ACHN (cell line): ENCODE data around the gene SIK3.

Source experiments
- DNase-seq: peaks from one replicate; pipeline ENCODE4 v3.0.0-alpha.2; 2015
- in situ Hi-C: cut with HindIII; loops from 2 replicates; pipeline ENCODE4 v1.10.0; 2017; ENCODE audit warnings: low sequenced_read_pairs, low pct_ligation_motif_present, low pct_unique_long_range_greater_than_20kb

SIK3 gene

DNA sequence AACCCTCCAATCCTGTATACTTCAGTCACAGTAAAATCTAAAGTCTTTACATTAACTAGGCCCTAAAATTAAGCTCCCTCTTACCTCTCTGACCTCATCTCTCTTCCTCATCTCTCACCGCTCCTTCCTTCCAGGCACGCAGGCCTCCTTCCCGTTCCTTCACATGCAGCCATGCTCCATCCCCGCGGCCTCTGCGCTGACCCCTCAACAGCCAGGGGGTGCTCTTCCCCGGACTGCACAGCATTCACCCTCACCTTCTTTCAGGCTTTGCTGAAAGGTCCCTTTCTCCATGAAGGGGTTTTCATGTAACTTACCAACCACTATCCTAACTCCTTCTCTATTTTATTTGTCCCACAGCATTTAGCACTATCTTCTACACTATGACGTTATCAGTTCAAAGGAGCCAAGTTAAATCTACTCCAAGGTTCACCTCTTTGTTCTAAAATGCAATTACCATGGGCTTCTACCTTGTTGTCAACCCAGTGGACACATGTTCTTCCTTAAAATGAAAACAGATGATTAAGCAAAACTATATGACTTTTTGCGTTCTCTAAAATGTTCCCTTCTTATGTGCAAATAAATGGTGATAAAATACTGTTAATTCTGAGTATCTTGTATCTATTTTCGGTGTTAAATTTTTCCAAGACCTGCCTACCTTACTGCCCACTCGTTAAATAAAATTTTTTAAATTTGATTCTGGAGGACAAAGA is 203.0 kb downstream of the SIK3 start:
- no peak for DNase-seq
- in situ Hi-C loops = no loop called here

DNA sequence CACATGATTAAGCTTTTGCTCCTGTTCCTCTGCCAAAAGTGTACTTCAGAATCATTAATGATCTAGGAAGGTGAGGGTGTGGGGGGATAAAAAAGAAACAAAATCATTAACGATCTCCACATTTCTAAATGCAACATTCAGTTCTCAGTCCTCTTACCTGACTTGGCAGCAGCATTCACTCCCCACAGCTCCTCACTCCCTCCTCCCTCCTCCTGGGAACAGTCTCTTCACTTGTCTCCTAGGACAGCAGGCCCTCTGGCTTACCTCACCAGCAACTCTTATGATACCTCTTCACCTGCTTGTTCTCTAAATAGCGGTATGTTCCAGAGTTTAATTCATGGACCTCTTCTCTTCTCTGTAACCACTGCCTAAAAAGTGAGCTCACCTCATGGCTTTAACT is 204.3 kb downstream of the SIK3 start:
- DNase-seq = no peak
- in situ Hi-C loops = no loop called here

DNA sequence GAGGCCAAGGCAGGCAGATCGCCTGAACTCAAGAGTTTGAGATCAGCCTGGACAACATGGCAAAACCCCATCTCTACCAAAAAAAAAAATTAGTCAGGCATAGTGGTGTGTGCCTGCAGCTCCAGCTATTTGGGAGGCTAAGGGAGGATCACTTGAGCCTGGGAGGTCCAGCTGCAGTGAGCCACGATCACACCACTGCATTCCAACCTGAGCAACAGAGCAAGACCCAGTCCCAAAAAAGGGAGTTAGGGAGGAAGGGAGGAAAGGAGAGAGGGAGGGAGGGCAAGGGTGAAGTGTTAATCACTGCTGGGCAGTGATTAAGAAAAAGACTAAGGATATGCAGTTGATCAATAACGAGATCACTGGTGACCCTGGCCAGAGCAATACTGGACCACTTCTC is 204.8 kb downstream of the SIK3 start:
- in situ Hi-C loops = no loop called here

DNA sequence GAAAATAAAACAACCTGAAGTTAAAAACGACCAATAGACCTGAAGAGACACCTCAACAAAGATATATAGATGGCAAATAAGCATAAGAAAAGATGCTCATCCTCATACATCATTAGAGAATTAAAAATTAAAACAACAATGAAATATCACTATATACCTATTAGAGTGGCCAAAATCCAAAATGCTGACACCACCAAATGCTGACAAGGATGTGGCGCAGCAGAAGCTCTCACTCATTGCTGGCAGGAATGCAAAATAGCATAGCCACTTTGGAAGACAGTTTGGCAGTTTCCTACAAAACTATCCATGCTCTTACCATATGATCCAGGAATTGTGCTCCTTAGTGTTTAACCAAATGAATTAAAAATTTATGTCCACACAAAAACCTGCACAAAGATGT is 205.9 kb downstream of the SIK3 start:
- no peak for DNase-seq
- in situ Hi-C loops = no loop called here

More for the DNA sequence above, 204.8 kb downstream of the SIK3 start:
- no peak for DNase-seq

DNA sequence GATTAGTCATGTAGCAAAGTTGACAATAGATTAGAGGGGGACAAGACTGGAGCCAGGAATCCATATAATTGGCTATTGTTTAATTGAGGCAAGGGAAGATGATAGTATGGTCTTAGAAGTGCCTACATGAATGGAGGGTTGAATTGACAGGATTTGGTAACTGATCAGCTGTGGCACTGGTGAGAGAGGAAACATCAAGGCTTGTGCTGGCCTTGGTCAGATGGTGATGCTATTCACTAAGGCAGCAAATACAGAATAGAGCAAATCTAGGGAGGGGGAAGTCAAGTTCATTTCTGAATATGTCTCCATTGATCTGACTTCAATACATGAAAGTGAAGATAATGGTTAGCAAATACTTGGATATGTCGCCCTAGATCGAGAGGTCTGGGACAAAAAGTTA is 206.5 kb downstream of the SIK3 start:
- in situ Hi-C loops = no loop called here
- no peak for DNase-seq

DNA sequence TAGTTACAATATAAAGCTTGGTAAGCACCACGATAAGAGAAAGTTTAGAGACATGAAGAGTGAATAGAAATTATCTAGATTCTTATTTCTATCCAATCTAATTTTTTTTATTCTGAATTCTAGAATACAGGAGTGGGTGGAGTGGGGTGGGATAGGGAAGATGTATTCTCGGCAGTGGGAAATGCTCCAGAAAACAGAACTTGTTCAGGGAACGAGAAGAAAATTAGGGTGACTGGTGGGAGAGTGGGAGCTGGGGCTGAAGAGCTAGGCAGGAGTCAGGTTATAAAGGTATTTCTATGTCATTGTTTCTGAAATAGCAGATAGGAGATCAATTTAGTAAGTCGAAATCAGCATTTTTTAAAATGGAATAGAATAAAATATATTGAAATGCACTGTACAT is 207.6 kb downstream of the SIK3 start:
- DNase-seq = no peak
- in situ Hi-C loops = no loop called here

DNA sequence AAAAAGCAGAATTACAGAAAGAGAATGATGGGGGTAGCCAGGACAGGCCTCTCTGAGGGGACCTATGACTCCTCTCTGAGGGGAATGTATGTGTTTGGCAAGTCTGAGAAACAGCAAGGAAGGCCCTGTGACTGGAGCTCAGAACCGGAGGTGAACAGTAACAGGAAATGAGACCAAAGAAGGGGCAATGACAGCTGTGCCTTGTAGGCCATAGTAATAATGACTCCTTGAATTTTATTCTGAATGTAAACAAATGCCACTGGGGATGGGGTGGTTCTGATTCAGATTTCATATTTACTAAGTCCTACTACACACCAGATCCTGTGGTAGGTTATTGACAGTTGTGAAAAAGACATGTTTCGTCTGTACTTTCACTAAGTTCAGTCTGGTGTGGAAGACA is 208.0 kb downstream of the SIK3 start:
- in situ Hi-C loops = no loop called here
- no peak for DNase-seq

DNA sequence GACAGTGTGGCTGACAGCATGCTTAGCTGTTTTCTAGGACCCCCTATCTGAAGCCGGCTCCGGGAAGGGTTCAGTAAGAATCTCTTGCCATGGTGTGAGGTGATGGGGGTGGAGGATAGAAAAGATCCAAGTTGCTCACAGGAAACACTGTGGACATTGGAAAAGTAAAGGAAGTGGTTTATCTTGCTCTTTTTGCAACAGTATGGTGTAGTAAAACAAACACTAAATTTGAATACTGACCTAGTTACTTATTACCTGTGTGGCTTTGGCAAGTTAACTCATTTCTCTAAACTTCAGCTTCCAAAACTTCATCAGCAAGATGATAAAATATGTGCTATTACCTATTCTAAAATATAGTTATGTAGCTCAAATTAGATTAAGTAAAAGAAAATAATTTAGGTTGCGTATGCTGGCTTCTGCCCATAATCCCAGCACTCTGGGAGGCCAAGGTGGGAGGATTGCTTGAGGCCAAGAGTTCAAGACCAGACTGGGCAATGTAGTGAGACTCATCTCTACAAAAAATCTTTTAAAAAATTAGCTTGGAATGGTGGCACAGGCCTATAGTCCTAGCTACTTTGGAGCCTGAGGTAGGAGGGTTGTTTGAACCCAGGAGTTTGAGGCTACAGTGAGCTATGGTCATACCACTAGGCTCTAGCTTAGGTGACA is 209.2 kb downstream of the SIK3 start:
- no peak for DNase-seq
- in situ Hi-C loops = no loop called here

DNA sequence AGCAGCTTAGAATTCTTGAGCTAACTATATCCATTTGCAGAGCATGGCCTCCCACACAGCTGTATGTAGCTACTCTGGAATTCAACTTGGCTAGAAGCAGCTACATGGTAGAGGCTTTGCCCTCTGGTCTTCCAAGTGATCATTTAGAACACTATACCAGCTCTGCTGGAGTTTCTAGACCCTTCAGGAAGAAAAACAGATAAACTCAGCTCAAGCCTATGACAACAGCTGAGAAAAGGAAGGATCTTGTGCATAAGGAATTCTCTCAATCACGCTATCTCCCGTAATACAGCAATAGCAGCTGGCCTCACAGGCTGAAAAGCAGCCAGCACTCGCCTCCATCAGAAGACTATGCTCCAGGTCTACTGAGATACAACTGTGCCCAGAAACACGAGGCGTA is 210.2 kb downstream of the SIK3 start:
- DNase-seq = no peak
- in situ Hi-C loops = no loop called here

DNA sequence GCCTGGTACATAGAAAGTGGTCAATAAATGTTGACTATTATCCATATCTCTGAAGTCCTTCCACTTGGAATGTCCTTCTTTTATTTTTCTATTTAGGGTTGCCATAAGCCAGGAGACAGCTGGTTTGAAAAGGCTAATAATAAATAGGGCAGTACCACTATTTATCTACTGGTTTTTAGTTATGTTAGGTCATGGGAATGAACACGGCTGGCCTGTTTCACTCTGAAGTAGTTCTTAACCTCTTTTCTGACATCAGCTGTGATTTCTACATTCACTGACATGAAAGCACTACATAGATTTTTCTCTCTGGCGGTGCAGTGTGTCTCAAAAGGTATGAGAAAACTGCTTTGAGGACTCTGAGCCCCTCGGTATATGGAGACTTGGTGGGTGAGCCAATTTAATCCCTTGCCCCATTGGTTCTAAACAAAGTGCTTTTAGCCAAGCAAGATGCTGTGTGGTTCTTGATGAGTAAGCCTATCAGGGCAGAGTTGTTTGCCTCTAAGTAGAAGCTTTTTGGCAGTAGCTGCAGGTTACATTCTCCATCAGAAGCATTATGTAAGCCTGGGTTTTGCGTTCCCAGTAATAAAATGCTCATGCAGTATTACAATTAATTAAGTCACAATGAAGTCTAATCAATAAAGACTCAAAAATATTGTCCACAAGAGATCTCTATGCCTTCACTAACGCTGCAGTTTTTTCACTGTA is 212.1 kb downstream of the SIK3 start:
- in situ Hi-C loops = no loop called here
- DNase-seq = no peak

DNA sequence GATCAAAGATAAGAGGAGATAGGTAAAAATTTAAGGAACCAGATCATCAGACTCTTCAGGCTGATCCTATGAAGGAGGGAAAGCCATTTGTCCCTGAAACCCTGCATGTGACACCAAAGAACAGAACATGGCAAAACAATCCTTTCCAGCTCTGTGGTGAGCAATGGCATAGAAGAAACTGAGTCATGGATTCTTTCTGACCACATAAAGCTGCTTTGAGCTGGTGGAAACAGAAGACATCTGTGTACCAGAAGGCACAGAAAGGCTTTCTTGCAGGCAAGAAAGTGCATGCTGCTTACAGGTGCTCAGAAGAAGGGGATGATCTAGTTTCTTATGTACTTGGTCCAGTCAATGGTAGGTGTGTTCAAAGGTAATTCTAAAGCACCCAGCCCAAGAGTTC is 215.8 kb downstream of the SIK3 start:
- no peak for DNase-seq
- in situ Hi-C loops = no loop called here

DNA sequence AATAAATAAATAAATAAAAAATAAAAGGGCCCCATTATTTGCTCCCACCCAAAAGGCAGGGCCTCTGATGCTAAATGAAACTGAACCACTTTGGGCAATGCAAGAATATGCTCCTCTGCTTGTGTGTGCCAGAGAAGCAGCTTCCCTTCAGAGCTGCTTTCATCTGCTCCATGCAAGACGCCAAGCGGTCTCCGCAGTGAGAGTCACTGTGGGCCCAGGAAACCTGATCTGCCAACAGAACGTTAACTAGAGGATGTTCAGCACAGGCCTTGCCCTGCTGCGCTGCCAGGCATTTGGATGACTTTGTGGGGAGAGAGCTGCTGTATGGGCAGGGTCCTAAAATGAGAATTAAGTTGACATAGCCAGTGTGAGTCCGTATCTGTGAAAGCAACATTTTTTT is 217.1 kb downstream of the SIK3 start:
- no peak for DNase-seq
- in situ Hi-C loops = no loop called here

DNA sequence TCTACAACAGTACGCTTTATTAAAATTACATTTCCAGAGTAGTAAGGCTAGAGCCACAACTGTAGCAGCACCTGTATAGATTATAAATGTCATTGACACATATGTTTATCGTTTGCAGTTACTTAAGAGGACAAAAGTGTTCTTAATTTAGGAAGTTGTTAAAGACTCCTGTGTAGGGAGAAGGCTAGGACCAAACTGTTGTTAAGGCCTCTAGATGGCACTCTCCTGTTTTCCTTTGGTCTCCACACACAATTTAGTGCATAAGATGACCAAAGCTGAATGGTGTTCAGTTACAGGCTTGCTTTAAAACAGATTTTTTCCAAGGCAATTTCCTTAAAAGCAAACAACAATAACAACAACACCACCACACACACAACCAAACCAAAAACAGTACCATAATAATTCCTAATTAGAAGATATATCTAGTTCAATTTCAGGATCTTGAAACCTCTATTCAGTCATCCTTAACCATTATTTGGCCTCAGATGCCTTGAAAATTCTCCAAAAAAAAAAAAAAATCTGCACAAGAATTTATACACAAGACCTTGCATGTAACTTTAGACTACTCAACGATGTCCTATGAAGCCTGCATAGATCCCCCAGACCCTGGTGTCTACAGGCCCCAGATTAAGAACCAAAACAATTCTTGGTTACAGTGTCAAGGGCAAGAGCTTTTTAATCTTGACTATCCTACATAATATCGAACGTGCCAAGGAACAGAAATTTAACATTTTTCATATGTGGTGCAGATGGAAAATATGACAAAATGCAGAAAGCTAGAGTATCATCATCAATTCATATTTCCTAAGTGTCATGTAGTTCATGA is 218.2 kb downstream of the SIK3 start:
- peak; percentile 62 for DNase-seq
- in situ Hi-C loops = no loop called here

DNA sequence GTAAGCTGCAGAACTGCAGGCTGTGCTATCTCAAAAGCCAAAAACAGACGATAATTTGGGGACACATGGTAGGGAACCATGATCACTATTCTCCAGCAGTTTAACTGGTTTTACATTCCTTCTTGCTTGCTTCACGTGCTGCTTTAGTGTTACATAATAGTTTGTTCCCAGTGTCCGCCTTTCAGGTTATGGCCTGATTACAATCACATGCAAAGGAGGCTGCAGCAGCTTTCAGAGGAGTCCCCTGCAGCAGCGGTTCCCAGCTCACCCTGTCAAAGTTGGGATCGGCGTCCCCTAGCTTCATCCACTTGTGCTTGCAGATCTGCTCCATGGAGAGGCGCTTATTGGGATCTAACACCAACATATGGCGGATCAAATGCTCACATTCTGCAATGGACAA is 221.6 kb downstream of the SIK3 start:
- DNase-seq = no peak
- in situ Hi-C loops = no loop called here

DNA sequence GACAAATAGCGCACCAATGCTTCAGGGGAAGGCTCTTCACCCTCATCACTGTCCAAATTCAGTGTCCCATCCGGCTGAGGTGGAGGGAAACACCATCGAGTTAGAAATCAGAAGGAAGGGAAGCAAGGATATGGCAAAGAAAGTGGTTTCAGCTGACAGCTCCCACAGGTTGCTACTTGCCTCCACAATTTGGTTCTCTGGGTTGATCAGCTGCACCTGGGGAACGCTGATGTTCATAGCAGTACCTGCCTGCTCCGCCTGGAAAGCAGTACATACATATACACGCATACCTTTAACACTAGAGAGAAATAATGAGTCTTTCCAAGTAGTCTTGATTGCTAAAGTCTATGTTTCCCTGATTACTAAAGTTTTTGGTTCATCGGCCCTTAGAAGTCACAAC is 223.0 kb downstream of the SIK3 start:
- DNase-seq = no peak
- in situ Hi-C loops = no loop called here

DNA sequence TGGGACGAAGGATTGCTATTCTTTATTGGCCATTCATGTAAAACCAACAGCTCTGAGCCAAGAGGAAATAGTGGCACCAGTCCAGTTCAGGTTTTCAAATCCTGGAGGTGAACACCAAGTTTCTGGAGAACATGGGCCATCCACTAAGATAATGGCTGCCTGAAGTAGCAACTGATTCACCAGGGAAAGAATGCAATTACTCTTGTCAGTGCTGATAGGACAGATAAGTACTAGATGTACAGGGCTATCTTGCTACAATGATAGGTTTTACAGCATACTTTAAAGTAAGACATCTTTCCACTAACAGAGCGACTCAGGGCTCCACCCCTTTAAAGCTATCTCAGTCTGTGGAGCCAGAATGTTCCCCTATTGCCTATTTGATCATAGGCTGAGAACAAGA is 224.0 kb downstream of the SIK3 start:
- no peak for DNase-seq
- in situ Hi-C loops = no loop called here

DNA sequence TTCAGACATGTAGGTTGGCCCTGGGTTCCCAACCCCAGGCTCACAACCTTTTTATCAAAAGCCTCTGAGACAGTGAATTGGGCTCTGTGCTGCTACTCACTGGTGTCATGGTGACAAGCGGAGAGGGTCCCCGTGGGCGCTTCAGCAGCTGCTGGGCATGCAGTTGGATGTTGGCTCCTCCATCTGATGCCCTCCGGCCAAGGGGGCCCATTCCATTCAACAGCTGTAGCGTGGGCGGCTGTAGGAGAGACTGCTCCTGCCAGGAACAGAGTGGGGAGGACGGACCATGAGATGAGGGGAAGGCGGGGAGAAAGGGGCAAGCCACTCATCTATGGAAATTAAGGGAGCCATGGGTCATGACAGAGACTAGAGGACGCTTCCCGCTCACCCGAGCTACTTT is 224.8 kb downstream of the SIK3 start:
- DNase-seq = no peak
- in situ Hi-C loops = no loop called here

DNA sequence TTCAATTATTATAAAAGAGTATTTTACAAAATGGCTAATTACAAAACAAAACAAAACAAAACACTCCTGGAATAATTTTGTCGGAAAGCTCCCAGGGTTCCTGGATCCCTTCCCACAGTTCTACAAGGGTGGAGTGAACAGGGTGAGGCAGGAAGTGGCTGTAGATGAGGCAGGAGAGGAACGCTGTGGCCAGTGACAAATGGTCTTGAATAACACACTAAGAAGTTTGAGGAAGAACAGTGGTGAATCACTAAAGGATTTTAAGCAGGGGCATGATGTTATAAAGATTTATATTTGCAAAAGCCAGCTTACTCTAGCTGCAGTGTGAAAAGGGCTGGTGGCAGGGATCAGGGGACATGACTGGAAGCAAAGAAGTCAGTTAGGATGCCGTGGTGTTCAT is 227.0 kb downstream of the SIK3 start:
- in situ Hi-C loops = no loop called here
- DNase-seq = no peak

DNA sequence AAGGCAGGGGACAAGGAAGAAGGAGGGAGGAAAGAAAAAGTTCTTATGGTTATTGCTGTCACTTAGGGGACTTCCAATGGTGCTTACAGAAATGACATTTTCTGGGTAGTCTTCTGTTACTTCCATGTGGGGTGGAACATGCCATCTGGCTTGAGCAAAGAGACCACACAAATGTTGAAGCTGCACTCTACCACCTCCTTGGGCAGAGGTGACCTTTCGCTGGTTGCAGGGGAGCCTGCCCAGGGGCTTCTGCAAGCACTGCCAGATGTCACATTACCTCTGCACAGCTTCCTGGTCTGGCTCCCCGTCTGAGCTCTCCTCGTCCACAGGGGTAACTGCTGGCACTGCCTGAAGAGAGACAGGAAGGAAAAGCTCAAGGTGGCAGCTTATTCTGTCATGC is 228.2 kb downstream of the SIK3 start:
- in situ Hi-C loops = no loop called here
- no peak for DNase-seq
